GM23338 (cell line): Measurements from ENCODE around the gene SLC23A2.

Source experiments
- CREB1 ChIP-seq: fragments of 250-450 bp; sonication (Bioruptor Pico); IDR thresholded peaks from 2 replicates; pipeline ENCODE4 v1.5.0; 2020; ENCODE audit warnings: low read depth, mild to moderate bottlenecking, moderate library complexity
- CTCF ChIP-seq, 2 experiments: fragments of 200-600 bp in 1 of 2; sonication (generic) in 1 of 2; conservative IDR thresholded peaks; 2 replicates each; pipeline versions ENCODE4 v1.5.1 to v1.6.1; 2016 to 2017; ENCODE audit warnings: antibody characterized with exemption in 2 of 2, low read depth in 2 of 2, mild to moderate bottlenecking in 2 of 2, moderate library complexity in 1 of 2
- EZH2 ChIP-seq: fragments of 200-600 bp; sonication (generic); IDR thresholded peaks from one replicate; pipeline ENCODE4 v1.8.0; 2017; ENCODE audit warnings: antibody characterized with exemption, mild to moderate bottlenecking, low read depth; ENCODE audit not compliant: unreplicated experiment
- EZH2phosphoT487 ChIP-seq: fragments of 200-600 bp; sonication (generic); IDR thresholded peaks from one replicate; pipeline ENCODE4 v1.8.1; 2018; ENCODE audit warnings: antibody characterized with exemption; ENCODE audit not compliant: unreplicated experiment
- POLR2AphosphoS5 ChIP-seq: IDR thresholded peaks from 2 replicates; pipeline ENCODE4 v1.6.1; 2016; ENCODE audit warnings: antibody characterized with exemption, low read depth
- REST ChIP-seq: IDR thresholded peaks from one replicate; pipeline ENCODE4 v1.6.1; 2018; ENCODE audit warnings: antibody characterized with exemption; ENCODE audit not compliant: unreplicated experiment

- TF ChIP-seq CTCF (conservative IDR thresholded peaks at IDR 0.05; ENCODE audit: low read depth in 2 of 2) (no peak), EZH2phosphoT487 (no peak), EZH2 (no peak), REST (no peak), POLR2AphosphoS5 (no peak), CREB1 (no peak)
These were observed 165.8 kb downstream of the SLC23A2 start for GRCh38 chr20:4835244-4836177.
